Stimulated activated naive B cell treated with anti-CD40 and anti-IgM and Interleukin-4, amounts not matched to agents 10 μg/mL and 1 μg/mL and 100 μg/mL, for 72 hours (primary cell): ENCODE data around the gene ANKRD11.
"Not testable (repeated sequence)": the region's sequence is repeated elsewhere in the genome, so short reads cannot be mapped to it uniquely, and the experiment has no call there.

ENCODE experiments used
- ATAC-seq, 2 donors: fragments of 150-1000 bp; cut with Tn5 transposase; replicated peaks; 2 replicates each; pipeline ENCODE4 v1.10.0; 2021; ENCODE audit warnings: moderate library complexity in 1 of 2
- DNase-seq: peaks from one replicate; pipeline ENCODE4 v3.0.0; 2021
- H3K27ac Mint-ChIP-seq: one replicate; pipeline ENCODE4 v1.8.0; 2022; ENCODE audit warnings: mild to moderate bottlenecking, mixed read lengths
- H3K27me3 Mint-ChIP-seq, 2 donors: one replicate each; pipeline ENCODE4 v1.8.0; 2022; ENCODE audit warnings: mixed read lengths in 2 of 2
- H3K36me3 Mint-ChIP-seq, 2 donors: one replicate each; pipeline ENCODE4 v1.8.0; 2022; ENCODE audit warnings: mixed read lengths in 2 of 2, mild to moderate bottlenecking in 1 of 2
- H3K4me1 Mint-ChIP-seq, 2 donors: one replicate each; pipeline ENCODE4 v1.8.0; 2022; ENCODE audit warnings: mixed read lengths in 2 of 2, mild to moderate bottlenecking in 1 of 2
- H3K4me3 Mint-ChIP-seq, 2 donors: one replicate each; pipeline ENCODE4 v1.8.0; 2022; ENCODE audit warnings: mild to moderate bottlenecking in 2 of 2, mixed read lengths in 2 of 2, moderate library complexity in 1 of 2
- H3K9me3 Mint-ChIP-seq, 2 donors: one replicate each; pipeline ENCODE4 v1.8.0; 2022; ENCODE audit warnings: mixed read lengths in 2 of 2, mild to moderate bottlenecking in 1 of 2

ANKRD11 gene

GRCh38 chr16:89273741-89274472, 216.5 kb downstream of the ANKRD11 start:
- ATAC-seq (no peak), DNase-seq (no peak)
- Mint-ChIP-seq H3K36me3 (peaks cover 58 to 74% of the 10 kb centered on the region in 2 donors), H3K27me3 (no peaks in the 10 kb centered on the region), H3K4me3 (no peak overlapping the region), H3K4me1 (peaks cover 12 to 22% of the 10 kb centered on the region in 2 donors), H3K27ac (peak overlapping the region; percentile 82), H3K9me3 (no peaks in the 10 kb centered on the region)

- no peak overlapping the region for H3K27ac Mint-ChIP-seq
- no peaks in the 10 kb centered on the region for H3K9me3 Mint-ChIP-seq
- ATAC-seq (no peak), DNase-seq (no peak)
- H3K27me3 Mint-ChIP-seq, result no peaks in the 10 kb centered on the region
- H3K4me1 Mint-ChIP-seq, result peaks cover 9 to 14% of the 10 kb centered on the region in 2 donors
- H3K36me3 Mint-ChIP-seq, result peaks cover 49 to 65% of the 10 kb centered on the region in 2 donors
- H3K4me3 Mint-ChIP-seq, result no peak overlapping the region
These were observed 217.7 kb downstream of the ANKRD11 start for GRCh38 chr16:89272631-89273030.

GRCh38 chr16:89270666-89271345, 219.6 kb downstream of the ANKRD11 start:
- Mint-ChIP-seq H3K36me3 (peaks cover 56 to 68% of the 10 kb centered on the region in 2 donors), H3K4me3 (no peak overlapping the region), H3K4me1 (peaks cover 2 to 7% of the 10 kb centered on the region in 2 donors), H3K9me3 (no peaks in the 10 kb centered on the region), H3K27ac (peak overlapping the region; percentile 9), H3K27me3 (no peaks in the 10 kb centered on the region)
- ATAC-seq (no peak), DNase-seq (no peak)

- no peak for DNase-seq
- peaks cover 2 to 7% of the 10 kb centered on the region in 2 donors for H3K4me1 Mint-ChIP-seq
- no peaks in the 10 kb centered on the region for H3K27me3 Mint-ChIP-seq
- ATAC-seq, result no peak
- no peak overlapping the region for H3K4me3 Mint-ChIP-seq
- no peaks in the 10 kb centered on the region for H3K9me3 Mint-ChIP-seq
- peak overlapping the region; percentile 9 for H3K27ac Mint-ChIP-seq
- H3K36me3 Mint-ChIP-seq, result peaks cover 58 to 68% of the 10 kb centered on the region in 2 donors
These were observed 220.3 kb downstream of the ANKRD11 start for GRCh38 chr16:89269805-89270665.

GRCh38 chr16:89268987-89269735, 221.2 kb downstream of the ANKRD11 start:
- no peak for ATAC-seq

GRCh38 chr16:89268585-89268984, 221.8 kb downstream of the ANKRD11 start:
- DNase-seq (no peak), ATAC-seq (no peak)
- peaks cover 0 to 4% of the 10 kb centered on the region in 2 donors for H3K4me1 Mint-ChIP-seq
- no peak overlapping the region for H3K4me3 Mint-ChIP-seq
- no peaks in the 10 kb centered on the region for H3K27me3 Mint-ChIP-seq
- no peak overlapping the region for H3K27ac Mint-ChIP-seq
- peaks cover 55 to 72% of the 10 kb centered on the region in 2 donors for H3K36me3 Mint-ChIP-seq
- H3K9me3 Mint-ChIP-seq, result no peaks in the 10 kb centered on the region

More at GRCh38 chr16:89268987-89269735, 221.2 kb downstream of the ANKRD11 start:
- no peak overlapping the region for H3K27ac Mint-ChIP-seq
- no peaks in the 10 kb centered on the region for H3K27me3 Mint-ChIP-seq
- H3K4me1 Mint-ChIP-seq, result peaks cover 2 to 7% of the 10 kb centered on the region in 2 donors
- no peak for DNase-seq
- H3K4me3 Mint-ChIP-seq, result no peak overlapping the region
- no peaks in the 10 kb centered on the region for H3K9me3 Mint-ChIP-seq
- peaks cover 58 to 72% of the 10 kb centered on the region in 2 donors for H3K36me3 Mint-ChIP-seq

GRCh38 chr16:89267746-89268145, 222.6 kb downstream of the ANKRD11 start:
- H3K9me3 Mint-ChIP-seq, H3K27ac Mint-ChIP-seq, H3K4me1 Mint-ChIP-seq, ATAC-seq, DNase-seq, H3K4me3 Mint-ChIP-seq, H3K27me3 Mint-ChIP-seq: not testable (repeated sequence)
- peaks cover 51 to 69% of the 10 kb centered on the region in 2 donors for H3K36me3 Mint-ChIP-seq

- no peak for ATAC-seq
- peaks cover 0 to 3% of the 10 kb centered on the region in 2 donors for H3K4me1 Mint-ChIP-seq
These were observed 223.7 kb downstream of the ANKRD11 start for GRCh38 chr16:89266521-89267134.

GRCh38 chr16:89265647-89266046, 224.7 kb downstream of the ANKRD11 start:
- Mint-ChIP-seq H3K9me3 (peaks cover 0 to 2% of the 10 kb centered on the region in 2 donors), H3K4me1 (peaks cover 0 to 5% of the 10 kb centered on the region in 2 donors), H3K27me3 (no peaks in the 10 kb centered on the region), H3K36me3 (peaks cover 44 to 62% of the 10 kb centered on the region in 2 donors), H3K4me3 (no peak overlapping the region), H3K27ac (no peak overlapping the region)
- DNase-seq (no peak), ATAC-seq (no peak)

More at GRCh38 chr16:89266521-89267134, 223.7 kb downstream of the ANKRD11 start:
- H3K27me3 Mint-ChIP-seq, result no peaks in the 10 kb centered on the region
- peaks cover 0 to 2% of the 10 kb centered on the region in 2 donors for H3K9me3 Mint-ChIP-seq
- H3K4me3 Mint-ChIP-seq, result no peak overlapping the region
- DNase-seq, result no peak
- peak overlapping the region; percentile 65 for H3K27ac Mint-ChIP-seq
- H3K36me3 Mint-ChIP-seq, result peaks cover 49 to 69% of the 10 kb centered on the region in 2 donors

- Mint-ChIP-seq H3K36me3 (peaks cover 40 to 58% of the 10 kb centered on the region in 2 donors), H3K27me3 (no peaks in the 10 kb centered on the region), H3K4me3 (no peak overlapping the region), H3K4me1 (peaks cover 0 to 5% of the 10 kb centered on the region in 2 donors), H3K9me3 (peaks cover 0 to 2% of the 10 kb centered on the region in 2 donors), H3K27ac (peak overlapping the region; percentile 25)
- ATAC-seq (no peak), DNase-seq (no peak)
These were observed 225.4 kb downstream of the ANKRD11 start for GRCh38 chr16:89264800-89265550.

GRCh38 chr16:89261691-89262563, 228.4 kb downstream of the ANKRD11 start:
- Mint-ChIP-seq H3K27me3 (peaks cover 18 to 25% of the 10 kb centered on the region in 2 donors), H3K36me3 (peaks cover 34 to 44% of the 10 kb centered on the region in 2 donors), H3K9me3 (peaks cover 0 to 2% of the 10 kb centered on the region in 2 donors), H3K4me3 (no peak overlapping the region), H3K27ac (peak overlapping the region; percentile 14), H3K4me1 (peaks cover 14 to 15% of the 10 kb centered on the region in 2 donors)
- no peak for DNase-seq
- no peak for ATAC-seq

GRCh38 chr16:89259901-89260300, 230.5 kb downstream of the ANKRD11 start:
- ATAC-seq, H3K4me3 Mint-ChIP-seq, DNase-seq, H3K27ac Mint-ChIP-seq, H3K9me3 Mint-ChIP-seq: not testable (repeated sequence)
- Mint-ChIP-seq H3K4me1 (peaks cover 19 to 27% of the 10 kb centered on the region in 2 donors), H3K36me3 (peaks cover 20 to 30% of the 10 kb centered on the region in 2 donors), H3K27me3 (peaks cover 24 to 34% of the 10 kb centered on the region in 2 donors)
